ENCODE measurements around the gene GGT6. TPM values are rescaled to one million over a fixed set of nuclear protein-coding genes. Genes with fewer than 3 reads are reported as not detected.
A peak's percentile ranks its signal among the peaks of the same experiment; 100 is the strongest.

Gene GGT6
- polyA plus RNA-seq, 3 donors: not detected

GRCh38 chr17:4549781-4550533 is 10.4 kb downstream of the GGT6 start:
- peaks cover 11 to 14% of the 10 kb centered on the region in 2 donors for H3K4me1 ChIP-seq (ENCODE audit: control insufficient read depth in 1 of 2, insufficient read depth in 2 of 2, low read length in 2 of 2)
- H3K36me3 ChIP-seq (replicated peaks in 1 of 2; ENCODE audit: control insufficient read depth in 1 of 2, insufficient read depth in 2 of 2, low read length in 2 of 2): peaks cover 69 to 85% of the 10 kb centered on the region in 2 donors
- no peak overlapping the region for H3K27ac ChIP-seq (ENCODE audit: low read depth in 1 of 2, low read length in 2 of 2)
- H3K79me2 ChIP-seq (ENCODE audit: insufficient read depth, low read length): peaks cover 16% of the 10 kb centered on the region
- no peaks in the 10 kb centered on the region for H3K9me3 ChIP-seq (replicated peaks in 1 of 2; ENCODE audit: control insufficient read depth in 1 of 2, insufficient read depth in 1 of 2, low read length in 2 of 2)
- H3K27ac Mint-ChIP-seq: no peak overlapping the region
- no peak for DNase-seq
- peaks cover 13% of the 10 kb centered on the region for H3K4me1 Mint-ChIP-seq
- WGBS (ENCODE audit: insufficient coverage): 91% methylated on average over 20 of the region's 25 CpGs
- no peak overlapping the region for H3K4me3 Mint-ChIP-seq
- no peak overlapping the region for H3K4me3 ChIP-seq (replicated peaks in 1 of 3; ENCODE audit: low read depth in 2 of 3, low read length in 3 of 3)
- H4K20me1 ChIP-seq (ENCODE audit: insufficient read depth, low read length): no peaks in the 10 kb centered on the region
- H3K9me3 Mint-ChIP-seq: no peaks in the 10 kb centered on the region
- no peak overlapping the region for H2AFZ ChIP-seq (ENCODE audit: insufficient read depth, low read depth, low read length, poor library complexity, severe bottlenecking)
- H3K36me3 Mint-ChIP-seq: peaks cover 54 to 85% of the 10 kb centered on the region in 2 donors
- H3K9ac ChIP-seq (ENCODE audit: insufficient read depth, low read length, poor library complexity, severe bottlenecking): no peak overlapping the region
- intact Hi-C loops (cut with micrococcal nuclease): loop anchor here in 1 of 2 donors (5.0 kb wide), 1 partner anchor 183 kb away; the partner anchor contains the start of gene UBE2G1
- no peak for TF ChIP-seq CTCF (IDR thresholded peaks at IDR 0.05)
- peaks cover 0 to 5% (median 3%) of the 10 kb centered on the region in 3 donors for H3K27me3 Mint-ChIP-seq (ENCODE audit: low read depth in 3 of 3)
- no peaks in the 10 kb centered on the region for H3K27me3 ChIP-seq (ENCODE audit: control insufficient read depth in 2 of 2, insufficient read depth in 2 of 2, low read length in 2 of 2)
- no peak overlapping the region for H3K4me2 ChIP-seq (replicated peaks; ENCODE audit: extremely low read depth, low read length, poor library complexity, severe bottlenecking)

GRCh38 chr17:4548721-4549531 is 11.5 kb downstream of the GGT6 start:
- no peak overlapping the region for H3K4me3 ChIP-seq (replicated peaks in 1 of 3; ENCODE audit: low read depth in 2 of 3, low read length in 3 of 3)
- peak overlapping the region in 1 of 7 donors; percentile 50 for H3K27ac Mint-ChIP-seq
- no peak overlapping the region for H3K4me3 Mint-ChIP-seq
- WGBS (ENCODE audit: insufficient coverage): 96% methylated on average over 23 of the region's 24 CpGs
- TF ChIP-seq CTCF (IDR thresholded peaks at IDR 0.05): no peak
- H3K79me2 ChIP-seq (ENCODE audit: insufficient read depth, low read length): peaks cover 5% of the 10 kb centered on the region
- H3K27ac ChIP-seq (ENCODE audit: low read depth in 1 of 2, low read length in 2 of 2): no peak overlapping the region
- H3K27me3 ChIP-seq (ENCODE audit: control insufficient read depth in 2 of 2, insufficient read depth in 2 of 2, low read length in 2 of 2): no peaks in the 10 kb centered on the region
- DNase-seq: no peak
- H3K9ac ChIP-seq (ENCODE audit: insufficient read depth, low read length, poor library complexity, severe bottlenecking): no peak overlapping the region
- peaks cover under 1 to 4% of the 10 kb centered on the region in 2 donors for H3K4me1 ChIP-seq (ENCODE audit: control insufficient read depth in 1 of 2, insufficient read depth in 2 of 2, low read length in 2 of 2)
- no peak overlapping the region for H3K4me2 ChIP-seq (replicated peaks; ENCODE audit: extremely low read depth, low read length, poor library complexity, severe bottlenecking)
- peaks cover 4% of the 10 kb centered on the region for H3K4me1 Mint-ChIP-seq
- H3K9me3 ChIP-seq (replicated peaks in 1 of 2; ENCODE audit: control insufficient read depth in 1 of 2, insufficient read depth in 1 of 2, low read length in 2 of 2): no peaks in the 10 kb centered on the region
- peaks cover 74 to 91% of the 10 kb centered on the region in 2 donors for H3K36me3 ChIP-seq (replicated peaks in 1 of 2; ENCODE audit: control insufficient read depth in 1 of 2, insufficient read depth in 2 of 2, low read length in 2 of 2)
- peaks cover 0 to 6% (median 3%) of the 10 kb centered on the region in 3 donors for H3K27me3 Mint-ChIP-seq (ENCODE audit: low read depth in 3 of 3)
- no peaks in the 10 kb centered on the region for H4K20me1 ChIP-seq (ENCODE audit: insufficient read depth, low read length)
- no peak overlapping the region for H2AFZ ChIP-seq (ENCODE audit: insufficient read depth, low read depth, low read length, poor library complexity, severe bottlenecking)
- H3K9me3 Mint-ChIP-seq: no peaks in the 10 kb centered on the region
- intact Hi-C loops (cut with micrococcal nuclease): no loop called here
- H3K36me3 Mint-ChIP-seq: peaks cover 60 to 94% of the 10 kb centered on the region in 2 donors

All from CD14-positive monocyte (primary cell).